Muscle layer of duodenum (tissue), 2 donors: Measurements from ENCODE around the gene INTS3.

Experiments used
- H3K27ac ChIP-seq: one replicate; pipeline ENCODE4 v1.7.0; 2013; ENCODE audit warnings: mild to moderate bottlenecking, low read length
- H3K27me3 ChIP-seq: one replicate; pipeline ENCODE4 v1.7.0; 2013; ENCODE audit warnings: low read depth, mild to moderate bottlenecking, control low read depth, low read length
- H3K36me3 ChIP-seq, 2 donors: one replicate each; pipeline ENCODE4 v1.7.0; 2013; ENCODE audit warnings: low read length in 2 of 2, control low read depth in 1 of 2, mild to moderate bottlenecking in 1 of 2; ENCODE audit not compliant: insufficient read depth in 2 of 2, control insufficient read depth in 1 of 2
- H3K4me1 ChIP-seq, 2 donors: one replicate each; pipeline ENCODE4 v1.7.0; 2013; ENCODE audit warnings: low read length in 2 of 2, mild to moderate bottlenecking in 2 of 2, control low read depth in 1 of 2, moderate library complexity in 1 of 2; ENCODE audit not compliant: insufficient read depth in 2 of 2, control insufficient read depth in 1 of 2
- H3K4me3 ChIP-seq, 2 donors: one replicate each; pipeline ENCODE4 v1.7.0; 2013; ENCODE audit warnings: low read length in 2 of 2, low read depth in 1 of 2, mild to moderate bottlenecking in 1 of 2
- H3K9me3 ChIP-seq, 2 donors: one replicate each; pipeline ENCODE4 v1.7.0; 2013; ENCODE audit warnings: low read length in 2 of 2, control low read depth in 1 of 2, mild to moderate bottlenecking in 1 of 2; ENCODE audit not compliant: control insufficient read depth in 1 of 2
- donor health status: healthy.

INTS3 gene

GRCh38 chr1:153794624-153795329 lies 66.9 kb downstream of the INTS3 start:
- Histone ChIP-seq H3K4me1 (peaks cover 2 to 20% of the 10 kb centered on the region in 2 donors), H3K27ac (no peak overlapping the region), H3K9me3 (no peaks in the 10 kb centered on the region), H3K4me3 (no peak overlapping the region), H3K36me3 (peaks cover 0 to 11% of the 10 kb centered on the region in 2 donors), H3K27me3 (no peaks in the 10 kb centered on the region)

- H3K4me1 ChIP-seq = peaks cover 0 to 14% of the 10 kb centered on the region in 2 donors
- no peaks in the 10 kb centered on the region for H3K9me3 ChIP-seq
- no peak overlapping the region for H3K27ac ChIP-seq
- H3K4me3 ChIP-seq = no peak overlapping the region
- H3K36me3 ChIP-seq = peaks cover 0 to 11% of the 10 kb centered on the region in 2 donors
- H3K27me3 ChIP-seq = no peaks in the 10 kb centered on the region
These were observed 67.5 kb downstream of the INTS3 start for GRCh38 chr1:153795330-153795837.

GRCh38 chr1:153795934-153796785 lies 68.3 kb downstream of the INTS3 start:
- peaks cover 0 to 9% of the 10 kb centered on the region in 2 donors for H3K4me1 ChIP-seq
- no peaks in the 10 kb centered on the region for H3K27me3 ChIP-seq
- H3K9me3 ChIP-seq = no peaks in the 10 kb centered on the region
- H3K27ac ChIP-seq = no peak overlapping the region
- H3K36me3 ChIP-seq = peaks cover 0 to 5% of the 10 kb centered on the region in 2 donors
- no peak overlapping the region for H3K4me3 ChIP-seq

- no peak overlapping the region for H3K27ac ChIP-seq
- H3K4me3 ChIP-seq = no peak overlapping the region
- peaks cover 0 to 5% of the 10 kb centered on the region in 2 donors for H3K36me3 ChIP-seq
- H3K4me1 ChIP-seq = peaks cover 0 to under 1% of the 10 kb centered on the region in 2 donors
- H3K9me3 ChIP-seq = no peaks in the 10 kb centered on the region
- H3K27me3 ChIP-seq = no peaks in the 10 kb centered on the region
These were observed 69.2 kb downstream of the INTS3 start for GRCh38 chr1:153796786-153797659.

- Histone ChIP-seq H3K4me1 (no peaks in the 10 kb centered on the region), H3K9me3 (no peaks in the 10 kb centered on the region), H3K27ac (no peak overlapping the region), H3K4me3 (no peak overlapping the region), H3K27me3 (no peaks in the 10 kb centered on the region), H3K36me3 (peaks cover 3 to 5% of the 10 kb centered on the region in 2 donors)
These were observed 70.6 kb downstream of the INTS3 start for GRCh38 chr1:153798468-153798780.

GRCh38 chr1:153799016-153799415 lies 71.2 kb downstream of the INTS3 start:
- H3K27ac ChIP-seq = no peak overlapping the region
- H3K9me3 ChIP-seq = no peaks in the 10 kb centered on the region
- H3K36me3 ChIP-seq = peaks cover 3 to 5% of the 10 kb centered on the region in 2 donors
- no peaks in the 10 kb centered on the region for H3K27me3 ChIP-seq
- no peak overlapping the region for H3K4me3 ChIP-seq
- H3K4me1 ChIP-seq = no peaks in the 10 kb centered on the region

GRCh38 chr1:153799566-153800465 lies 72.0 kb downstream of the INTS3 start:
- Histone ChIP-seq H3K27ac (no peak overlapping the region), H3K27me3 (no peaks in the 10 kb centered on the region), H3K9me3 (no peaks in the 10 kb centered on the region), H3K36me3 (peaks cover 5% of the 10 kb centered on the region in 2 donors), H3K4me3 (no peak overlapping the region), H3K4me1 (no peaks in the 10 kb centered on the region)

- no peaks in the 10 kb centered on the region for H3K27me3 ChIP-seq
- no peak overlapping the region for H3K27ac ChIP-seq
- no peaks in the 10 kb centered on the region for H3K9me3 ChIP-seq
- H3K4me3 ChIP-seq = no peak overlapping the region
- peaks cover 5% of the 10 kb centered on the region in 2 donors for H3K36me3 ChIP-seq
- H3K4me1 ChIP-seq = peaks cover 0 to 4% of the 10 kb centered on the region in 2 donors
These were observed 72.7 kb downstream of the INTS3 start for GRCh38 chr1:153800516-153800915.

GRCh38 chr1:153801028-153801625 lies 73.3 kb downstream of the INTS3 start:
- Histone ChIP-seq H3K27me3 (no peaks in the 10 kb centered on the region), H3K4me1 (peaks cover 0 to 6% of the 10 kb centered on the region in 2 donors), H3K27ac (no peak overlapping the region), H3K9me3 (no peaks in the 10 kb centered on the region), H3K36me3 (peaks cover 5% of the 10 kb centered on the region in 2 donors), H3K4me3 (no peak overlapping the region)
